SK-N-SH (cell line): ENCODE data around the gene RANGAP1. TPM values are rescaled to one million over a fixed set of nuclear protein-coding genes. Genes with fewer than 3 reads are reported as not detected.

Source experiments
- CTCF ChIA-PET: fragments of 300-600, 350-600 bp; formaldehyde crosslinking; extraction: SDS; loops from one replicate; lab custom pipeline; 2021; lab: Yijun Ruan, JAX
- POLR2A ChIA-PET: fragments of 350-600 bp; sonication (Branson Sonifier 250); formaldehyde crosslinking; extraction: SDS; loops from one replicate; lab custom pipeline; 2020; ENCODE audit warnings: antibody characterized with exemption, inconsistent platforms; lab: Yijun Ruan, JAX
- DNase-seq: peaks from one replicate; pipeline ENCODE4 v3.0.0; 2012
- H2AFZ ChIP-seq: fragments of 200-600 bp; sonication (generic); 2 replicates; pipeline ENCODE4 v1.8.1; 2016; ENCODE audit warnings: antibody characterized with exemption, mild to moderate bottlenecking, low read depth
- H3F3A ChIP-seq: fragments of 200-600 bp; sonication (generic); replicated peaks from 2 replicates; pipeline ENCODE3; 2016; ENCODE audit warnings: antibody characterized with exemption, mild to moderate bottlenecking; ENCODE audit not compliant: insufficient read depth
- H3K27ac ChIP-seq, 2 experiments: fragments of 200-500 bp in 1 of 2; fragments of 200-600 bp in 1 of 2; sonication (Bioruptor generic) in 1 of 2; sonication (generic), shearing (Covaris generic) in 1 of 2; 2 replicates each; pipeline versions ENCODE4 v1.5.1 to v1.6.1; 2014 to 2016; ENCODE audit warnings: low read depth in 2 of 2, inconsistent platforms in 1 of 2, low read length in 1 of 2, mild to moderate bottlenecking in 1 of 2, mixed read lengths in 1 of 2
- H3K27me3 ChIP-seq: fragments of 200-600 bp; sonication (generic), shearing (Covaris generic); 2 replicates; pipeline ENCODE4 v1.6.1; 2016; ENCODE audit warnings: mixed run types; ENCODE audit not compliant: insufficient read depth
- H3K36me3 ChIP-seq, 2 experiments: fragments of 200-500 bp in 1 of 2; fragments of 200-600 bp in 1 of 2; sonication (Bioruptor generic) in 1 of 2; sonication (generic) in 1 of 2; replicated peaks in 1 of 2; 2 replicates each; pipeline versions ENCODE3 to v1.5.1; 2014 to 2016; ENCODE audit warnings: low read length in 1 of 2, mild to moderate bottlenecking in 1 of 2; ENCODE audit not compliant: insufficient read depth in 2 of 2, control insufficient read depth in 1 of 2
- H3K4me1 ChIP-seq, 2 experiments: fragments of 200-500 bp in 1 of 2; fragments of 200-600 bp in 1 of 2; sonication (Bioruptor generic) in 1 of 2; sonication (generic), shearing (Covaris generic) in 1 of 2; 2 replicates each; pipeline versions ENCODE4 v1.5.1 to v1.6.1; 2014 to 2016; ENCODE audit warnings: low read depth in 1 of 2, low read length in 1 of 2, mixed run types in 1 of 2; ENCODE audit not compliant: insufficient read depth in 2 of 2, control insufficient read depth in 1 of 2
- H3K4me2 ChIP-seq: fragments of 200-600 bp; sonication (generic), shearing (Covaris generic); 2 replicates; pipeline ENCODE4 v1.6.1; 2017; ENCODE audit warnings: mixed run types
- H3K4me3 ChIP-seq, 2 experiments: fragments of 200-500 bp in 1 of 2; fragments of 200-600 bp in 1 of 2; sonication (Bioruptor generic) in 1 of 2; sonication (generic), shearing (Covaris generic) in 1 of 2; 2 replicates each; pipeline versions ENCODE4 v1.5.1 to v1.8.1; 2014 to 2016; ENCODE audit warnings: low read depth in 2 of 2, inconsistent platforms in 1 of 2, low read length in 1 of 2, mild to moderate bottlenecking in 1 of 2, mixed read lengths in 1 of 2, moderate library complexity in 1 of 2
- H3K79me2 ChIP-seq: fragments of 200-600 bp; sonication (generic); 2 replicates; pipeline ENCODE4 v1.8.1; 2017; ENCODE audit warnings: mild to moderate bottlenecking; ENCODE audit not compliant: insufficient read depth
- H3K9ac ChIP-seq: fragments of 200-600 bp; sonication (generic); 2 replicates; pipeline ENCODE4 v1.6.1; 2017; ENCODE audit warnings: mixed run types
- H3K9me2 ChIP-seq: fragments of 200-600 bp; sonication (generic); 2 replicates; pipeline ENCODE4 v1.6.1; 2017; ENCODE audit warnings: mixed run types
- H3K9me3 ChIP-seq: fragments of 200-600 bp; sonication (generic); 2 replicates; pipeline ENCODE4 v1.6.1; 2017; ENCODE audit warnings: mixed run types, mild to moderate bottlenecking, moderate library complexity
- H4K20me1 ChIP-seq: fragments of 200-600 bp; sonication (generic); 2 replicates; pipeline ENCODE4 v1.6.1; 2017; ENCODE audit warnings: mild to moderate bottlenecking, mixed run types; ENCODE audit not compliant: insufficient read depth
- CTCF ChIP-seq: fragments of 200-600 bp; sonication (generic); IDR thresholded peaks from 2 replicates; pipeline ENCODE4 v1.6.1; 2017; ENCODE audit warnings: antibody characterized with exemption, mild to moderate bottlenecking, moderate library complexity
- FOSL2 ChIP-seq: IDR thresholded peaks from 2 replicates; pipeline ENCODE4 v1.4.0; 2012; ENCODE audit warnings: low read depth, mild to moderate bottlenecking, moderate library complexity, borderline replicate concordance
- FOXJ3 ChIP-seq: sonication (generic); formaldehyde crosslinking; IDR thresholded peaks from 2 replicates; pipeline ENCODE4 v1.5.1; 2020; ENCODE audit warnings: mild to moderate bottlenecking, missing genetic modification reagents
- GATA2 ChIP-seq: sonication (generic); formaldehyde crosslinking; IDR thresholded peaks from 2 replicates; pipeline ENCODE4 v1.5.0; 2020; ENCODE audit warnings: mild to moderate bottlenecking, missing genetic modification reagents
- IRF3 ChIP-seq: fragments of 150-350 bp; IDR thresholded peaks from 2 replicates; pipeline ENCODE4 v1.6.1; 2016; ENCODE audit warnings: mild to moderate bottlenecking, low read depth, low read length
- JUND ChIP-seq: IDR thresholded peaks from 2 replicates; pipeline ENCODE4 v1.4.0; 2012
- MAX ChIP-seq: IDR thresholded peaks from 2 replicates; pipeline ENCODE4 v1.4.0; 2012; ENCODE audit warnings: low read depth
- NFIC ChIP-seq: IDR thresholded peaks from 2 replicates; pipeline ENCODE4 v1.4.0; 2012; ENCODE audit warnings: borderline replicate concordance
- NRF1 ChIP-seq: IDR thresholded peaks from 2 replicates; pipeline ENCODE4 v1.6.1; 2012; ENCODE audit warnings: low read depth, mild to moderate bottlenecking, low read length
- PBX3 ChIP-seq: IDR thresholded peaks from 2 replicates; pipeline ENCODE4; 2012
- RAD21 ChIP-seq: IDR thresholded peaks from 2 replicates; pipeline ENCODE4 v1.6.1; 2012; ENCODE audit warnings: mild to moderate bottlenecking, low read length
- RCOR1 ChIP-seq: fragments of 150-350 bp; IDR thresholded peaks from 2 replicates; pipeline ENCODE4 v1.6.1; 2017; ENCODE audit warnings: antibody characterized with exemption, low read length
- REST ChIP-seq: IDR thresholded peaks from 2 replicates; pipeline ENCODE4 v1.6.1; 2012; ENCODE audit warnings: mild to moderate bottlenecking, low read depth, low read length, moderate library complexity
- SMC3 ChIP-seq: IDR thresholded peaks from 2 replicates; pipeline ENCODE4 v1.6.1; 2012; ENCODE audit warnings: low read depth, low read length, improper control_type of control experiment
- TAF1 ChIP-seq: IDR thresholded peaks from 2 replicates; pipeline ENCODE4 v1.6.1; 2012; ENCODE audit warnings: low read depth, mild to moderate bottlenecking, low read length, moderate library complexity, borderline replicate concordance
- TCF12 ChIP-seq: IDR thresholded peaks from 2 replicates; pipeline ENCODE4 v1.4.0; 2012
- USF1 ChIP-seq: IDR thresholded peaks from 2 replicates; pipeline ENCODE4 v1.4.0; 2012; ENCODE audit warnings: low read depth, borderline replicate concordance
- USF2 ChIP-seq: fragments of 150-350 bp; IDR thresholded peaks from 2 replicates; pipeline ENCODE4 v1.6.1; 2017; ENCODE audit warnings: antibody characterized with exemption, low read length, low read depth, borderline replicate concordance
- ZBTB33 ChIP-seq: IDR thresholded peaks from 2 replicates; pipeline ENCODE4 v1.4.0; 2012; ENCODE audit warnings: low read depth, borderline replicate concordance
- WGBS: methylation state at CpG from one replicate; pipeline ENCODE4 v1.1.6; 2017; ENCODE audit warnings: low lambda C conversion rate; 5-methylcytosine and 5-hydroxymethylcytosine counted together
- polyA plus RNA-seq, 3 experiments: library from polyadenylated mRNA; depleted of rRNA; stranded (reverse); fragments of >200 nt; gene quantifications; 2 replicates each; pipeline ENCODE4 v1.2.3, GENCODE V29; 2012

The RANGAP1 gene
- polyA plus RNA-seq, 1 of the 3 experiments (the other 2 are of a cell fraction): 67.1 TPM

- Histone ChIP-seq H3K4me3 (no peak overlapping the region), H3K9me3 (no peaks in the 10 kb centered on the region), H3K27me3 (no peaks in the 10 kb centered on the region), H4K20me1 (no peaks in the 10 kb centered on the region), H3K36me3 (peaks cover 0 to 29% of the 10 kb centered on the region in 2 experiments), H3K9me2 (no peaks in the 10 kb centered on the region), H3K79me2 (no peaks in the 10 kb centered on the region), H3K9ac (no peak overlapping the region), H3F3A (no peaks in the 10 kb centered on the region), H3K27ac (no peak overlapping the region), H3K4me1 (no peaks in the 10 kb centered on the region), H3K4me2 (no peak overlapping the region), H2AFZ (no peak overlapping the region)
- CTCF ChIA-PET: no interaction called here
- POLR2A ChIA-PET: no interaction called here
- DNase-seq: no peak
- WGBS: no CpG with 5 or more reads among the region's 10 CpGs
- TF ChIP-seq FOSL2: no peak
- TF ChIP-seq SMC3: no peak
- TF ChIP-seq MAX: no peak
- no peak for TF ChIP-seq TCF12
- TF ChIP-seq FOXJ3 (CRISPR knock-in tag): no peak
- TF ChIP-seq ZBTB33: no peak
- no peak for TF ChIP-seq CTCF
- no peak for TF ChIP-seq JUND
- TF ChIP-seq USF2: no peak
- no peak for TF ChIP-seq NFIC
- TF ChIP-seq GATA2 (CRISPR knock-in tag): no peak
- TF ChIP-seq TAF1: no peak
- no peak for TF ChIP-seq IRF3
- no peak for TF ChIP-seq RAD21
- no peak for TF ChIP-seq PBX3
- TF ChIP-seq RCOR1: no peak
- TF ChIP-seq NRF1: no peak
- TF ChIP-seq REST: no peak
- TF ChIP-seq USF1: no peak
Observed at GRCh38 chr22:41248758-41249157, 37.2 kb downstream of the RANGAP1 start.
